Measurements from ENCODE around the gene NFIC. TPM values are rescaled to one million over a fixed set of nuclear protein-coding genes. Genes with fewer than 3 reads are reported as not detected.
A peak's percentile ranks its signal among the peaks of the same experiment; 100 is the strongest.

The NFIC gene
- polyA plus RNA-seq, 2 of the 4 experiments (the other 2 are of a cell fraction): 2.6 to 34.9 TPM

- TF ChIP-seq ZC3H11A (IDR thresholded peaks at IDR 0.05) (no peak), TP53 (CRISPR knock-in tag; IDR thresholded peaks at IDR 0.05) (no peak), RAD21 (conservative IDR thresholded peaks at IDR 0.05 in 1 of 2, IDR thresholded peaks at IDR 0.05 in 1 of 2) (no peak), ZNF302 (CRISPR knock-in tag; IDR thresholded peaks at IDR 0.05) (no peak), CEBPB (IDR thresholded peaks at IDR 0.05) (peak; percentile 53 to 84; a peak in 2 of 4 replicates), SMC3 (IDR thresholded peaks at IDR 0.05) (no peak)
These were observed at the start of gene NFIC (continued) for GRCh38 chr19:3365836-3366752.

- WGBS (ENCODE audit: missing lambda C conversion rate): 62% methylated on average over 5 of the region's 5 CpGs
- CTCF ChIA-PET: interaction anchor here (0.6 to 3.6 kb wide), 9 partner anchors 9 to 430 kb away, joined by 3 to 18 read pairs (median 5); no protein-coding TSS in a partner anchor
- H3K4me1 ChIP-seq: no peaks in the 10 kb centered on the region
These were observed 49.6 kb upstream of the NFIC start for GRCh38 chr19:3316659-3317207.

GRCh38 chr19:3319643-3320353 lies 46.6 kb upstream of the NFIC start:
- ATAC-seq (no peak), DNase-seq (ENCODE audit: low read depth in 1 of 2, low spot score in 1 of 2) (no peak), FAIRE-seq (no peak)
- no peaks in the 10 kb centered on the region for H3K4me1 ChIP-seq
- no peaks in the 10 kb centered on the region for H3K9me3 ChIP-seq
- POLR2A ChIA-PET: no interaction called here
- H3K4me2 ChIP-seq: no peak overlapping the region
- CTCF ChIA-PET: interaction anchor here (3.6 kb wide), 1 partner anchor 15 kb away, joined by 18 read pairs; no protein-coding TSS in a partner anchor
- WGBS (ENCODE audit: missing lambda C conversion rate): 47% methylated on average over 18 of the region's 18 CpGs
- no peak overlapping the region for H3K4me3 ChIP-seq
- no peak overlapping the region for H3K27ac ChIP-seq
- peak; percentile 8 for TF ChIP-seq ZFP36 (IDR thresholded peaks at IDR 0.05; ENCODE audit: borderline replicate concordance, partially characterized antibody)
- TF ChIP-seq ZSCAN20 (CRISPR knock-in tag; IDR thresholded peaks at IDR 0.05): no peak

More at GRCh38 chr19:3316659-3317207, 49.6 kb upstream of the NFIC start:
- POLR2A ChIA-PET: no interaction called here
- Histone ChIP-seq H3K27ac (no peak overlapping the region), H3K9me3 (no peaks in the 10 kb centered on the region), H3K4me3 (no peak overlapping the region), H3K4me2 (no peak overlapping the region)
- FAIRE-seq: no peak
- no peak for DNase-seq (ENCODE audit: low read depth in 1 of 2, low spot score in 1 of 2)
- no peak for ATAC-seq
- TF ChIP-seq SMC3 (IDR thresholded peaks at IDR 0.05) (no peak), FOSL2 (IDR thresholded peaks at IDR 0.05) (no peak), FOSL2 (CRISPR knock-in tag; IDR thresholded peaks at IDR 0.05) (no peak), FOXS1 (CRISPR knock-in tag; IDR thresholded peaks at IDR 0.05) (no peak), RNF2 (IDR thresholded peaks at IDR 0.05; ENCODE audit: borderline replicate concordance, low read depth) (no peak), JUN (IDR thresholded peaks at IDR 0.05) (no peak), PBX3 (IDR thresholded peaks at IDR 0.05) (no peak), ELK1 (IDR thresholded peaks at IDR 0.05; ENCODE audit: low read depth, low read length) (no peak), EHF (CRISPR knock-in tag; IDR thresholded peaks at IDR 0.05) (no peak), KDM5A (IDR thresholded peaks at IDR 0.05) (no peak), CEBPB (IDR thresholded peaks at IDR 0.05) (no peak)

GRCh38 chr19:3320354-3320670 lies 46.1 kb upstream of the NFIC start:
- Histone ChIP-seq H3K4me3 (no peak overlapping the region), H3K27ac (no peak overlapping the region), H3K9me3 (no peaks in the 10 kb centered on the region), H3K4me2 (no peak overlapping the region), H3K4me1 (no peaks in the 10 kb centered on the region)
- no peak for TF ChIP-seq MYC (IDR thresholded peaks at IDR 0.05; ENCODE audit: borderline replicate concordance, low read length)
- no peak for TF ChIP-seq CTCF (IDR thresholded peaks at IDR 0.05)
- TF ChIP-seq TP53 (CRISPR knock-in tag; IDR thresholded peaks at IDR 0.05): no peak
- TF ChIP-seq MAFK (IDR thresholded peaks at IDR 0.05; ENCODE audit: partially characterized antibody): no peak
- TF ChIP-seq POLR2AphosphoS2 (conservative IDR thresholded peaks at IDR 0.05; ENCODE audit: low read length): no peak
- no peak for TF ChIP-seq NPAS2 (CRISPR knock-in tag; IDR thresholded peaks at IDR 0.05; ENCODE audit: borderline replicate concordance)
- no peak for TF ChIP-seq CBX2 (IDR thresholded peaks at IDR 0.05; ENCODE audit: borderline replicate concordance, low read depth)
- FAIRE-seq (no peak), ATAC-seq (no peak), DNase-seq (ENCODE audit: low read depth in 1 of 2, low spot score in 1 of 2) (no peak)
- POLR2A ChIA-PET: no interaction called here
- CTCF ChIA-PET: no interaction called here
- 25% methylated on average over 2 of the region's 29 CpGs for WGBS (ENCODE audit: missing lambda C conversion rate)

All from A549 (cell line).